H9 (cell line): Measurements from ENCODE around the gene ABHD17C. TPM values are rescaled to one million over a fixed set of nuclear protein-coding genes. Genes with fewer than 3 reads are reported as not detected.

ENCODE experiments used
- DNase-seq: peaks from one replicate; pipeline ENCODE4 v3.0.0-alpha.2; 2017
- H2AFZ ChIP-seq: one replicate; pipeline ENCODE4 v1.6.1; 2013; ENCODE audit warnings: mild to moderate bottlenecking, low read length, control low read depth, moderate library complexity
- H2AK5ac ChIP-seq: 2 replicates; pipeline ENCODE4 v1.6.1; 2013; ENCODE audit warnings: low read length, control low read depth, mixed read lengths; ENCODE audit not compliant: insufficient read length
- H2BK120ac ChIP-seq: one replicate; pipeline ENCODE4 v1.6.1; 2013; ENCODE audit warnings: low read depth, mild to moderate bottlenecking, low read length, control low read depth, inconsistent platforms; ENCODE audit not compliant: poor library complexity, severe bottlenecking
- H2BK12ac ChIP-seq: 2 replicates; pipeline ENCODE4 v1.6.1; 2013; ENCODE audit warnings: low read length, control low read depth, mixed read lengths, low read depth; ENCODE audit not compliant: insufficient read length
- H2BK15ac ChIP-seq: 2 replicates; pipeline ENCODE4 v1.6.1; 2013; ENCODE audit warnings: low read depth, low read length, control low read depth
- H2BK20ac ChIP-seq: one replicate; pipeline ENCODE4 v1.6.1; 2013; ENCODE audit warnings: low read depth, mild to moderate bottlenecking, low read length, control low read depth, inconsistent platforms; ENCODE audit not compliant: poor library complexity, severe bottlenecking
- H2BK5ac ChIP-seq: 2 replicates; pipeline ENCODE4 v1.6.1; 2013; ENCODE audit warnings: low read length, control low read depth, mixed read lengths; ENCODE audit not compliant: insufficient read length
- H3K14ac ChIP-seq: 2 replicates; pipeline ENCODE4 v1.6.1; 2013; ENCODE audit warnings: low read length, control low read depth; ENCODE audit not compliant: insufficient read depth
- H3K18ac ChIP-seq: 2 replicates; pipeline ENCODE4 v1.6.1; 2013; ENCODE audit warnings: low read depth, mild to moderate bottlenecking, mixed read lengths, low read length, control low read depth; ENCODE audit not compliant: insufficient read length
- H3K23ac ChIP-seq: 2 replicates; pipeline ENCODE4 v1.6.1; 2013; ENCODE audit warnings: low read length, control low read depth, mixed read lengths, low read depth; ENCODE audit not compliant: insufficient read length
- H3K23me2 ChIP-seq: 2 replicates; pipeline ENCODE4 v1.6.1; 2013; ENCODE audit warnings: low read depth, mild to moderate bottlenecking, mixed read lengths, low read length, control low read depth; ENCODE audit not compliant: insufficient read length, poor library complexity, severe bottlenecking
- H3K27ac ChIP-seq: 2 replicates; pipeline ENCODE4 v1.5.1; 2013; ENCODE audit warnings: low read length, control low read depth, mixed read lengths, low read depth; ENCODE audit not compliant: insufficient read length
- H3K27me3 ChIP-seq: 2 replicates; pipeline ENCODE4 v1.6.1; 2013; ENCODE audit warnings: low read length, control low read depth, inconsistent platforms; ENCODE audit not compliant: insufficient read depth
- H3K4ac ChIP-seq: 2 replicates; pipeline ENCODE4 v1.6.1; 2013; ENCODE audit warnings: low read depth, mild to moderate bottlenecking, control low read depth, inconsistent platforms, low read length, moderate library complexity
- H3K4me1 ChIP-seq: 2 replicates; pipeline ENCODE4 v1.6.1; 2013; ENCODE audit warnings: low read length, control low read depth, inconsistent platforms; ENCODE audit not compliant: insufficient read depth
- H3K4me2 ChIP-seq: 2 replicates; pipeline ENCODE4 v1.6.1; 2013; ENCODE audit warnings: low read length, control low read depth, mixed read lengths; ENCODE audit not compliant: insufficient read length, insufficient read depth
- H3K56ac ChIP-seq: 2 replicates; pipeline ENCODE4 v1.6.1; 2013; ENCODE audit warnings: low read depth, mild to moderate bottlenecking, mixed read lengths, low read length, control low read depth; ENCODE audit not compliant: insufficient read length
- H3K79me1 ChIP-seq: 2 replicates; pipeline ENCODE4 v1.6.1; 2013; ENCODE audit warnings: low read depth, mild to moderate bottlenecking, moderate library complexity, low read length, control low read depth, inconsistent platforms; ENCODE audit not compliant: insufficient read depth, poor library complexity, severe bottlenecking
- H3K79me2 ChIP-seq: 2 replicates; pipeline ENCODE4 v1.6.1; 2013; ENCODE audit warnings: low read length, control low read depth, inconsistent platforms; ENCODE audit not compliant: insufficient read depth
- H3K9ac ChIP-seq: 2 replicates; pipeline ENCODE4 v1.6.1; 2013; ENCODE audit warnings: low read length, control low read depth, mixed read lengths; ENCODE audit not compliant: insufficient read length; ENCODE audit errors: extremely low read depth
- H3K9me3 ChIP-seq: one replicate; pipeline ENCODE4 v1.6.1; 2013; ENCODE audit warnings: low read depth, low read length, inconsistent platforms; ENCODE audit not compliant: control insufficient read depth
- H3T11ph ChIP-seq: one replicate; pipeline ENCODE4 v1.6.1; 2013; ENCODE audit warnings: mild to moderate bottlenecking, low read length, control low read depth, inconsistent platforms
- H4K20me1 ChIP-seq: one replicate; pipeline ENCODE4 v1.6.1; 2013; ENCODE audit not compliant: control insufficient read depth, insufficient read length, insufficient read depth
- H4K5ac ChIP-seq: 2 replicates; pipeline ENCODE4 v1.6.1; 2013; ENCODE audit warnings: low read depth, mild to moderate bottlenecking, mixed read lengths, low read length, control low read depth; ENCODE audit not compliant: insufficient read length
- H4K8ac ChIP-seq: replicated peaks from 2 replicates; pipeline ENCODE4 v1.6.1; 2013; ENCODE audit warnings: low read length, control low read depth, mixed read lengths, low read depth; ENCODE audit not compliant: insufficient read length
- H4K91ac ChIP-seq: 2 replicates; pipeline ENCODE4 v1.6.1; 2013; ENCODE audit warnings: low read depth, mild to moderate bottlenecking, moderate library complexity, mixed read lengths, low read length, control low read depth; ENCODE audit not compliant: insufficient read length
- H3K27ac Mint-ChIP-seq, 3 experiments: 2 replicates in 2 of 3; 3 replicates in 1 of 3; pipeline ENCODE4 v1.8.0; 2020 to 2021; ENCODE audit warnings: mixed read lengths in 3 of 3, mild to moderate bottlenecking in 1 of 3, moderate library complexity in 1 of 3
- H3K27me3 Mint-ChIP-seq: 2 replicates; pipeline ENCODE4 v1.8.0; 2021; ENCODE audit warnings: low read depth, mild to moderate bottlenecking, moderate library complexity, mixed read lengths
- H3K36me3 Mint-ChIP-seq, 3 experiments: 2 replicates in 2 of 3; 3 replicates in 1 of 3; pipeline ENCODE4 v1.8.0; 2020 to 2021; ENCODE audit warnings: low read depth in 3 of 3, mixed read lengths in 3 of 3; ENCODE audit not compliant: insufficient read depth in 1 of 3
- H3K4me1 Mint-ChIP-seq, 2 experiments: 2 replicates each; pipeline ENCODE4 v1.8.0; 2020; ENCODE audit warnings: mixed read lengths in 2 of 2
- H3K4me3 Mint-ChIP-seq, 2 experiments: 2 replicates in 1 of 2; 3 replicates in 1 of 2; pipeline ENCODE4 v1.8.0; 2020 to 2021; ENCODE audit warnings: mild to moderate bottlenecking in 2 of 2, mixed read lengths in 2 of 2, moderate library complexity in 1 of 2
- H3K9me3 Mint-ChIP-seq, 2 experiments: 2 replicates in 1 of 2; 3 replicates in 1 of 2; pipeline ENCODE4 v1.8.0; 2020; ENCODE audit warnings: mild to moderate bottlenecking in 2 of 2, mixed read lengths in 2 of 2, moderate library complexity in 1 of 2
- WGBS: extraction: QIAGEN DNeasy Blood & Tissue Kit; methylation state at CpG from one replicate; pipeline ENCODE4 v1.1.7; 2013; ENCODE audit warnings: missing lambda C conversion rate, low lambda C conversion rate, mixed read lengths; ENCODE audit not compliant: insufficient read length; ENCODE audit errors: extremely low coverage; 5-methylcytosine and 5-hydroxymethylcytosine counted together
- total RNA-seq: library from RNA; stranded (reverse); gene quantifications from 2 replicates; pipeline ENCODE4 v1.2.1, GENCODE V29; 2021
- TF ChIP-seq, protein P1 (sequence below): fragments of 200-600 bp; sonication (generic); conservative IDR thresholded peaks from 3 replicates; pipeline ENCODE4 v1.8.0; 2021; ENCODE audit warnings: antibody characterized with exemption, mild to moderate bottlenecking

ABHD17C gene
- total RNA-seq, 1 experiment from 2014 or later, result 21.5 TPM

DNA sequence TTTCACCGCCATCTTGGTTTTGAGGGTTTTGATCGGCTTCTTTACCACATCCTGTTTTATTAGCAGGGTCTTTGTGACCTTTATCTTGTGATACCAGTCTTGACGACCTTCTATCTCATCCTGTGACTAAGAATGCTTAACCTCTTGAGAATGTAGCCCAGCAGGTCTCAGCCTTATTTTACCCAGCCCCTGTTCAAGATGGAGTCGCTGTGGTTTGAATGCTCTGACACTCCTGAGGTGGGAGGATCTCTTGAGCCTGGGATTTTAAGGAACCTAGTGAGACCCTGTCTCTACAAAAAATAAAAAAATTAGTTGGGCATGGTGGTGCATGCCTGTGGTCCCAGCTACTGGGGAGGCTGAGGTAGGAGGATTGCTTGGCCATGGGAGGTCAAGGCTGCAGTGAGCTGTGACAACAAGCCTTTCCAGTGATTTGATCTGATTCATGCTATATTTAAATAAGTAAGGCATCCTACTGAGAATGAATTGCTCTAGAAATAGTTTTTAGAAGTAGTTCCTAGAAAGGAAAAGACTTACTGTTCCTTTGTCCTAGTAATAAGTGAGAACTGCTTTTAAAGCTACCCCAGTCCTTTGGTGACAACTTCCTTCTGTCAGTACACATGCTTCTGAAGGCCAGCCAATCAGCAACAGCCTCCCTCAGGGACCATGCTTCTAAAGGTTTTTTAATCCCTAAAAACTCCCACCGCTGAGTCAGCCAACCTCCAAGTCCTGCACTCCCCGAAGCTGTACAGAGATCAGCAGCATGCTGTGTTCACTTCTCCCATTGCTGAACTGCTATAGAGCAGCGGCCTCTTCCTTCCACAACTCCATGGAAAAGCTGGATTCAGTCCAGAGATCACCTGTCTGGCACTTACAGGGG lies 75.0 kb downstream of the ABHD17C start:
- WGBS, result no CpG with 5 or more reads among the region's 7 CpGs
- H3K9me3 Mint-ChIP-seq, result no peaks in the 10 kb centered on the region

More for the DNA sequence above, 75.0 kb downstream of the ABHD17C start:
- Histone ChIP-seq H4K20me1 (no peaks in the 10 kb centered on the region), H3K4me2 (no peak overlapping the region), H2AFZ (no peak overlapping the region), H2BK20ac (no peak overlapping the region), H4K91ac (no peak overlapping the region), H3K9ac (no peak overlapping the region), H3K79me1 (no peaks in the 10 kb centered on the region), H3K56ac (no peak overlapping the region), H3K23me2 (no peaks in the 10 kb centered on the region), H3K9me3 (no peaks in the 10 kb centered on the region), H2BK120ac (no peak overlapping the region), H3K4me1 (no peaks in the 10 kb centered on the region), H3K4ac (no peak overlapping the region), H3K14ac (no peak overlapping the region), H2BK15ac (no peak overlapping the region), H3T11ph (no peak overlapping the region), H2BK12ac (no peak overlapping the region), H2AK5ac (no peak overlapping the region), H3K27me3 (no peaks in the 10 kb centered on the region), H4K5ac (no peak overlapping the region), H3K27ac (no peak overlapping the region), H3K23ac (no peak overlapping the region), H4K8ac (no peak overlapping the region), H2BK5ac (no peak overlapping the region), H3K18ac (no peak overlapping the region), H3K79me2 (no peaks in the 10 kb centered on the region)
- DNase-seq, result no peak
- H3K27ac Mint-ChIP-seq, result no peak overlapping the region
- TF ChIP-seq, protein P1, sequence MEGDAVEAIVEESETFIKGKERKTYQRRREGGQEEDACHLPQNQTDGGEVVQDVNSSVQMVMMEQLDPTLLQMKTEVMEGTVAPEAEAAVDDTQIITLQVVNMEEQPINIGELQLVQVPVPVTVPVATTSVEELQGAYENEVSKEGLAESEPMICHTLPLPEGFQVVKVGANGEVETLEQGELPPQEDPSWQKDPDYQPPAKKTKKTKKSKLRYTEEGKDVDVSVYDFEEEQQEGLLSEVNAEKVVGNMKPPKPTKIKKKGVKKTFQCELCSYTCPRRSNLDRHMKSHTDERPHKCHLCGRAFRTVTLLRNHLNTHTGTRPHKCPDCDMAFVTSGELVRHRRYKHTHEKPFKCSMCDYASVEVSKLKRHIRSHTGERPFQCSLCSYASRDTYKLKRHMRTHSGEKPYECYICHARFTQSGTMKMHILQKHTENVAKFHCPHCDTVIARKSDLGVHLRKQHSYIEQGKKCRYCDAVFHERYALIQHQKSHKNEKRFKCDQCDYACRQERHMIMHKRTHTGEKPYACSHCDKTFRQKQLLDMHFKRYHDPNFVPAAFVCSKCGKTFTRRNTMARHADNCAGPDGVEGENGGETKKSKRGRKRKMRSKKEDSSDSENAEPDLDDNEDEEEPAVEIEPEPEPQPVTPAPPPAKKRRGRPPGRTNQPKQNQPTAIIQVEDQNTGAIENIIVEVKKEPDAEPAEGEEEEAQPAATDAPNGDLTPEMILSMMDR, result no peak
- H3K4me3 Mint-ChIP-seq, result no peak overlapping the region
- H3K36me3 Mint-ChIP-seq, result no peaks in the 10 kb centered on the region
- H3K27me3 Mint-ChIP-seq, result no peaks in the 10 kb centered on the region; the same call in 1 of the 2 replicates
- H3K4me1 Mint-ChIP-seq, result peaks cover 0 to 2% of the 10 kb centered on the region in 2 experiments; a peak in 1 of 4 replicates
